Activated naive CD4-positive, alpha-beta T cell treated with anti-CD3 and anti-CD28 coated beads, Interleukin-2, amount 10 ng/mL, durations not matched to agents 5 hours and 36 hours (primary cell): ENCODE data around the gene ZNF469. TPM values are rescaled to one million over a fixed set of nuclear protein-coding genes. Genes with fewer than 3 reads are reported as not detected.

Source experiments
- total RNA-seq, 2 experiments: library from RNA; stranded (reverse); gene quantifications; one replicate each; pipeline ENCODE4 v1.2.3, GENCODE V29; 2021

ZNF469 gene
- total RNA-seq, result under 1 TPM; 0.35 to 0.51 TPM

GRCh38 chr16:88382491-88383400 lies at the start of gene ZNF469:
ZNF469 (plus strand) TSS chr16:88382959; CDS start chr16:88427471, 44,512 bp downstream.

Other genes with a start within 250 kb of the ZNF469 start
- gene ZFPM1, start 70.3 kb downstream of the ZNF469 start, total RNA-seq, result 10 to 100 TPM; 11.0 to 12.8 TPM
- 10 to 100 TPM; 71.7 to 74.8 TPM for gene ZC3H18, start 187.4 kb downstream of the ZNF469 start, total RNA-seq